H1 (cell line): ENCODE results near the gene RASSF4. TPM values are rescaled to one million over a fixed set of nuclear protein-coding genes. Genes with fewer than 3 reads are reported as not detected.

Experiments
- CTCF ChIA-PET: fragments of 300-600 bp; sonication (Branson Sonifier 250); formaldehyde crosslinking; loops from one replicate; lab custom pipeline; 2021; ENCODE audit not compliant: partially characterized antibody; lab: Charles Lee
- POLR2A ChIA-PET: fragments of 300-600 bp; sonication (Branson Sonifier 250); formaldehyde crosslinking; loops from one replicate; lab custom pipeline; 2021; ENCODE audit warnings: inconsistent platforms; ENCODE audit not compliant: partially characterized antibody; lab: Charles Lee
- DNase-seq, 2 experiments: peaks; one replicate each; pipeline versions ENCODE4 v3.0.0 to v3.0.0-alpha.2; 2010 to 2022; ENCODE audit warnings: low spot score in 2 of 2, low read depth in 1 of 2, mixed read lengths in 1 of 2
- FAIRE-seq: peaks from 2 replicates; lab custom pipeline; 2011; peaks lifted over from hg19 to GRCh38; lab: Jason Lieb, UNC
- H2AFZ ChIP-seq: 2 replicates; pipeline ENCODE4 v1.8.1; 2012; ENCODE audit warnings: low read length, inconsistent platforms
- H2AK5ac ChIP-seq: 2 replicates; pipeline ENCODE4 v1.6.1; 2013; ENCODE audit warnings: low read depth, low read length
- H2BK120ac ChIP-seq: replicated peaks from 2 replicates; pipeline ENCODE3; 2013; ENCODE audit warnings: low read depth, low read length, inconsistent platforms
- H2BK12ac ChIP-seq: 2 replicates; pipeline ENCODE4 v1.6.1; 2013; ENCODE audit warnings: low read depth, low read length
- H2BK15ac ChIP-seq: 2 replicates; pipeline ENCODE4 v1.6.1; 2013; ENCODE audit warnings: low read length
- H2BK20ac ChIP-seq: 2 replicates; pipeline ENCODE4 v1.6.1; 2013; ENCODE audit warnings: low read length
- H2BK5ac ChIP-seq: 2 replicates; pipeline ENCODE4 v1.6.1; 2013; ENCODE audit warnings: low read depth, low read length
- H3K14ac ChIP-seq: 2 replicates; pipeline ENCODE4 v1.6.1; 2013; ENCODE audit warnings: inconsistent platforms; ENCODE audit not compliant: insufficient read length
- H3K18ac ChIP-seq: 2 replicates; pipeline ENCODE4 v1.6.1; 2013; ENCODE audit warnings: low read length; ENCODE audit errors: extremely low read depth
- H3K23ac ChIP-seq: 2 replicates; pipeline ENCODE4 v1.6.1; 2013; ENCODE audit warnings: inconsistent platforms; ENCODE audit not compliant: insufficient read length
- H3K23me2 ChIP-seq: 2 replicates; pipeline ENCODE4 v1.6.1; 2013; ENCODE audit warnings: low read depth, low read length
- H3K27ac ChIP-seq: 2 replicates; pipeline ENCODE4 v1.6.1; 2011; ENCODE audit warnings: low read depth, low read length, inconsistent platforms
- H3K27me3 ChIP-seq, 4 experiments: replicated peaks in 1 of 4; 1 replicate in 1 of 4; 2 replicates in 3 of 4; pipeline versions ENCODE4 v1.6.1 to v1.8.1; 2011 to 2013; ENCODE audit warnings: low read length in 3 of 4, mild to moderate bottlenecking in 3 of 4, inconsistent platforms in 2 of 4, mixed read lengths in 2 of 4, moderate library complexity in 1 of 4; ENCODE audit not compliant: control insufficient read depth in 3 of 4, insufficient read depth in 3 of 4; ENCODE audit errors: extremely low read depth in 1 of 4
- H3K36me3 ChIP-seq, 4 experiments: 2 replicates each; pipeline versions ENCODE4 v1.6.1 to v1.8.1; 2011 to 2013; ENCODE audit warnings: mild to moderate bottlenecking in 4 of 4, low read length in 3 of 4, moderate library complexity in 2 of 4, control low read depth in 1 of 4, inconsistent platforms in 1 of 4; ENCODE audit not compliant: insufficient read depth in 4 of 4, control insufficient read depth in 2 of 4
- H3K4ac ChIP-seq: replicated peaks from 2 replicates; pipeline ENCODE3; 2013; ENCODE audit warnings: low read length, low read depth, mixed read lengths, inconsistent platforms; ENCODE audit not compliant: insufficient read length
- H3K4me1 ChIP-seq, 4 experiments: replicated peaks in 1 of 4; 1 replicate in 1 of 4; 2 replicates in 3 of 4; pipeline versions ENCODE4 v1.6.1 to v1.8.1; 2011 to 2013; ENCODE audit warnings: low read length in 3 of 4, inconsistent platforms in 2 of 4, mixed read lengths in 1 of 4; ENCODE audit not compliant: insufficient read depth in 4 of 4, control insufficient read depth in 3 of 4
- H3K4me2 ChIP-seq, 2 experiments: 2 replicates each; pipeline versions ENCODE4 v1.6.1 to v1.8.1; 2011 to 2013; ENCODE audit warnings: low read depth in 2 of 2, low read length in 2 of 2, control low read depth in 1 of 2, inconsistent platforms in 1 of 2, mild to moderate bottlenecking in 1 of 2; ENCODE audit not compliant: insufficient read depth in 1 of 2
- H3K4me3 ChIP-seq, 4 experiments: fragments of 200-600, 300-600 bp in 1 of 4; sonication (generic), shearing (Covaris generic), sonication (Bioruptor Twin) in 1 of 4; 2 replicates each; pipeline versions ENCODE4 v1.5.1 to v1.8.1; 2011 to 2016; ENCODE audit warnings: low read length in 4 of 4, low read depth in 3 of 4, control low read depth in 2 of 4, inconsistent platforms in 2 of 4, mild to moderate bottlenecking in 2 of 4, mixed read lengths in 1 of 4, moderate library complexity in 1 of 4; ENCODE audit not compliant: insufficient read depth in 2 of 4; ENCODE audit errors: extremely low read depth in 1 of 4
- H3K56ac ChIP-seq: replicated peaks from 2 replicates; pipeline ENCODE3; 2013; ENCODE audit warnings: low read depth, mild to moderate bottlenecking, mixed read lengths, low read length, inconsistent platforms; ENCODE audit not compliant: insufficient read length
- H3K79me1 ChIP-seq: 2 replicates; pipeline ENCODE4 v1.6.1; 2013; ENCODE audit warnings: low read depth, low read length, control low read depth
- H3K79me2 ChIP-seq, 2 experiments: 2 replicates each; pipeline versions ENCODE4 v1.6.1 to v1.8.1; 2012 to 2013; ENCODE audit warnings: low read length in 2 of 2, mild to moderate bottlenecking in 2 of 2, inconsistent platforms in 1 of 2; ENCODE audit not compliant: insufficient read depth in 2 of 2, control insufficient read depth in 1 of 2
- H3K9ac ChIP-seq, 4 experiments: replicated peaks in 1 of 4; 1 replicate in 1 of 4; 2 replicates in 3 of 4; pipeline versions ENCODE4 v1.6.1 to v1.8.1; 2011 to 2013; ENCODE audit warnings: low read depth in 3 of 4, low read length in 3 of 4, control low read depth in 2 of 4, mild to moderate bottlenecking in 2 of 4, moderate library complexity in 2 of 4, inconsistent platforms in 1 of 4; ENCODE audit errors: extremely low read depth in 1 of 4
- H3K9me3 ChIP-seq, 2 experiments: 2 replicates each; pipeline versions ENCODE4 v1.6.1 to v1.8.1; 2012 to 2013; ENCODE audit warnings: mild to moderate bottlenecking in 2 of 2, moderate library complexity in 2 of 2, control low read depth in 1 of 2, inconsistent platforms in 1 of 2, low read depth in 1 of 2, low read length in 1 of 2, mixed read lengths in 1 of 2; ENCODE audit not compliant: insufficient read depth in 2 of 2
- H4K20me1 ChIP-seq, 2 experiments: replicated peaks in 1 of 2; 2 replicates each; pipeline versions ENCODE3 to v1.8.1; 2011 to 2013; ENCODE audit warnings: inconsistent platforms in 2 of 2, low read length in 2 of 2, mild to moderate bottlenecking in 1 of 2; ENCODE audit not compliant: insufficient read depth in 2 of 2, control insufficient read depth in 1 of 2
- H4K5ac ChIP-seq: 2 replicates; pipeline ENCODE4 v1.6.1; 2013; ENCODE audit warnings: low read length, low read depth, mixed read lengths, inconsistent platforms; ENCODE audit not compliant: insufficient read length
- H4K8ac ChIP-seq: 2 replicates; pipeline ENCODE4 v1.8.0; 2013; ENCODE audit warnings: mild to moderate bottlenecking, moderate library complexity, low read length, inconsistent platforms; ENCODE audit not compliant: insufficient read depth; ENCODE audit errors: extremely low read depth
- H4K91ac ChIP-seq: replicated peaks from 2 replicates; pipeline ENCODE3; 2013; ENCODE audit warnings: low read length, mixed read lengths, inconsistent platforms; ENCODE audit not compliant: insufficient read length
- ASH2L ChIP-seq: fragments of 200-600, 300-600 bp; sonication (generic); IDR thresholded peaks from one replicate; pipeline ENCODE4 v1.7.1; 2017; ENCODE audit warnings: low read length
- EGR1 ChIP-seq: IDR thresholded peaks from 2 replicates; pipeline ENCODE4 v1.6.1; 2011; ENCODE audit warnings: low read depth, low read length, borderline replicate concordance
- FOSL1 ChIP-seq: IDR thresholded peaks from 2 replicates; pipeline ENCODE4 v1.6.1; 2011; ENCODE audit warnings: mild to moderate bottlenecking, low read depth, low read length, moderate library complexity; ENCODE audit not compliant: insufficient read depth
- JUN ChIP-seq: IDR thresholded peaks from 2 replicates; pipeline ENCODE4 v1.6.1; 2011; ENCODE audit warnings: low read depth, mild to moderate bottlenecking, improper control_type of control experiment, low read length
- KDM1A ChIP-seq: fragments of 200-600, 300-600 bp; sonication (generic); IDR thresholded peaks from 2 replicates; pipeline ENCODE4 v1.7.1; 2016; ENCODE audit warnings: mild to moderate bottlenecking, low read length, borderline replicate concordance
- POLR2A ChIP-seq, 2 experiments: IDR thresholded peaks; 1 replicate in 1 of 2; 2 replicates in 1 of 2; pipeline ENCODE4 v1.6.1; 2011; ENCODE audit warnings: low read depth in 2 of 2, low read length in 2 of 2, mild to moderate bottlenecking in 2 of 2; ENCODE audit errors: control extremely low read depth in 1 of 2
- SIN3A ChIP-seq, 2 experiments: IDR thresholded peaks in 1 of 2; conservative IDR thresholded peaks in 1 of 2; 2 replicates each; pipeline ENCODE4 v1.6.1; 2011 to 2012; ENCODE audit warnings: low read length in 2 of 2, improper control_type of control experiment in 1 of 2, low read depth in 1 of 2, mild to moderate bottlenecking in 1 of 2
- SP2 ChIP-seq: IDR thresholded peaks from 2 replicates; pipeline ENCODE4 v1.6.1; 2012; ENCODE audit warnings: mild to moderate bottlenecking, low read length, inconsistent platforms
- WGBS, 2 experiments: shearing (Covaris generic) in 1 of 2; methylation state at CpG; one replicate each; pipeline versions ENCODE4 v1.1.6 to v1.1.7; 2013 to 2015; ENCODE audit warnings: low lambda C conversion rate in 2 of 2, mixed read lengths in 2 of 2, inconsistent platforms in 1 of 2, low coverage in 1 of 2, missing lambda C conversion rate in 1 of 2; ENCODE audit not compliant: insufficient replicate concordance in 2 of 2, insufficient coverage in 1 of 2, insufficient read length in 1 of 2; ENCODE audit errors: extremely low coverage in 1 of 2, missing lambda C conversion rate in 1 of 2; 5-methylcytosine and 5-hydroxymethylcytosine counted together
- polyA plus RNA-seq, 7 experiments: library from polyadenylated mRNA; depleted of rRNA in 3 of 7; stranded (reverse) in 5 of 7; unstranded in 2 of 7; fragments of >200 nt in 5 of 7; fragments of 200-250 nt in 2 of 7; gene quantifications; 1 replicate in 5 of 7; 2 replicates in 1 of 7; 4 replicates in 1 of 7; pipeline versions ENCODE4 v1.2.1 to v1.2.3, GENCODE V29; 2011 to 2013; ENCODE audit warnings: missing spikeins in 2 of 7, mixed read lengths in 2 of 7
- total RNA-seq: library from RNA; stranded (reverse); fragmentation: NEBNext Ultra II Directional; extraction: Animal tissue kit (Norgen Biotek cat#: 25700); gene quantifications from 2 replicates; pipeline ENCODE4 v1.2.1, GENCODE V29; 2021

The RASSF4 gene
- total and polyA plus RNA-seq, 2 of the 8 experiments (the other 6 are each of a cell fraction or from before 2014, with no cell fraction given) = 14.3 to 14.5 TPM

GRCh38 chr10:44974628-44975430 lies 15.2 kb downstream of the RASSF4 start:
- FAIRE-seq = no peak
- H2AFZ ChIP-seq = peak overlapping the region; percentile 27; the same call in 1 of the 2 replicates
- TF ChIP-seq FOSL1 (no peak), JUN (no peak), EGR1 (no peak), SIN3A (conservative IDR thresholded peaks at IDR 0.05 in 1 of 2, IDR thresholded peaks at IDR 0.05 in 1 of 2; ENCODE audit: low read depth in 1 of 2, low read length in 2 of 2) (no peak), POLR2A (IDR thresholded peaks at IDR 0.05; ENCODE audit: control extremely low read depth in 1 of 2, low read depth in 2 of 2, low read length in 2 of 2) (no peak), SP2 (no peak), ASH2L (peak; percentile 74), KDM1A (no peak)

More at GRCh38 chr10:44974628-44975430, 15.2 kb downstream of the RASSF4 start:
- no peak overlapping the region for H2BK15ac ChIP-seq
- H3K27me3 ChIP-seq = no peaks in the 10 kb centered on the region; a peak in 1 of 7 replicates
- H4K20me1 ChIP-seq = no peaks in the 10 kb centered on the region
- no peak overlapping the region for H2AK5ac ChIP-seq
- peak overlapping the region; percentile 87; the same call in 1 of the 2 replicates for H2BK12ac ChIP-seq
- H3K4me2 ChIP-seq = peak overlapping the region; percentile 65 to 85
- H3K4ac ChIP-seq = no peak overlapping the region
- H3K18ac ChIP-seq = peak overlapping the region; percentile 95
- H3K23me2 ChIP-seq = peaks cover 11% of the 10 kb centered on the region; the same call in 1 of the 2 replicates
- peak overlapping the region; percentile 32 to 64 (median 46) for H3K4me3 ChIP-seq
- H3K14ac ChIP-seq = no peak overlapping the region
- no peak overlapping the region for H2BK20ac ChIP-seq
- DNase-seq = peak in 1 of 2 experiments; percentile 88
- H3K9ac ChIP-seq = peak overlapping the region in 2 of 4 experiments; percentile 18 to 25; a peak in 2 of 7 replicates
- H3K23ac ChIP-seq = no peak overlapping the region
- peak overlapping the region; percentile 86 for H4K8ac ChIP-seq
- H3K56ac ChIP-seq = peak overlapping the region; percentile 12
- H3K4me1 ChIP-seq = peaks cover 25 to 51% (median 36%) of the 10 kb centered on the region in 4 experiments
- no peaks in the 10 kb centered on the region for H3K79me1 ChIP-seq
- ChIA-PET CTCF (interaction anchor here (0.6 to 2.9 kb wide), 13 partner anchors 8 to 377 kb away, joined by 3 to 40 read pairs (median 6); no protein-coding TSS in a partner anchor), POLR2A (interaction anchor here (0.7 to 2.3 kb wide), 7 partner anchors 8 to 42 kb away, joined by 3 to 11 read pairs (median 4); no protein-coding TSS in a partner anchor)
- H2BK5ac ChIP-seq = peak overlapping the region; percentile 75; the same call in 1 of the 2 replicates
- peak overlapping the region; percentile 31 for H4K91ac ChIP-seq
- H2BK120ac ChIP-seq = no peak overlapping the region
- no peak overlapping the region; the same call in 1 of the 2 replicates for H3K27ac ChIP-seq
- H3K9me3 ChIP-seq = no peaks in the 10 kb centered on the region
- peak overlapping the region; percentile 56 for H4K5ac ChIP-seq
- H3K79me2 ChIP-seq = no peaks in the 10 kb centered on the region
- H3K36me3 ChIP-seq = peaks cover 0 to 6% (median 0%) of the 10 kb centered on the region in 4 experiments; a peak in 3 of 8 replicates
- 6% methylated on average over 33 of the region's 46 CpGs; no CpG with 5 or more reads in 1 of the 2 experiments for WGBS, 2 experiments
